GM21447 (cell line): ENCODE results near the gene RUNX1.
"Not testable (repeated sequence)": the region's sequence is repeated elsewhere in the genome, so short reads cannot be mapped to it uniquely, and the experiment has no call there.

ENCODE experiments used
- ATAC-seq: cut with Tn5 transposase; IDR thresholded peaks from one replicate; pipeline ENCODE4 v1.9.1; 2021; ENCODE audit not compliant: unreplicated experiment

The RUNX1 gene

GRCh38 chr21:34973685-34974084, 75.4 kb downstream of the RUNX1 start:
- ATAC-seq: no peak

- no peak for ATAC-seq
Observed at GRCh38 chr21:34971656-34972055, 77.4 kb downstream of the RUNX1 start.

- ATAC-seq: no peak
Observed at GRCh38 chr21:34970566-34970965, 78.5 kb downstream of the RUNX1 start.

- ATAC-seq: no peak
Observed at GRCh38 chr21:34970167-34970500, 79.0 kb downstream of the RUNX1 start.

- ATAC-seq: no peak
Observed at GRCh38 chr21:34969423-34970166, 79.5 kb downstream of the RUNX1 start.

DNA sequence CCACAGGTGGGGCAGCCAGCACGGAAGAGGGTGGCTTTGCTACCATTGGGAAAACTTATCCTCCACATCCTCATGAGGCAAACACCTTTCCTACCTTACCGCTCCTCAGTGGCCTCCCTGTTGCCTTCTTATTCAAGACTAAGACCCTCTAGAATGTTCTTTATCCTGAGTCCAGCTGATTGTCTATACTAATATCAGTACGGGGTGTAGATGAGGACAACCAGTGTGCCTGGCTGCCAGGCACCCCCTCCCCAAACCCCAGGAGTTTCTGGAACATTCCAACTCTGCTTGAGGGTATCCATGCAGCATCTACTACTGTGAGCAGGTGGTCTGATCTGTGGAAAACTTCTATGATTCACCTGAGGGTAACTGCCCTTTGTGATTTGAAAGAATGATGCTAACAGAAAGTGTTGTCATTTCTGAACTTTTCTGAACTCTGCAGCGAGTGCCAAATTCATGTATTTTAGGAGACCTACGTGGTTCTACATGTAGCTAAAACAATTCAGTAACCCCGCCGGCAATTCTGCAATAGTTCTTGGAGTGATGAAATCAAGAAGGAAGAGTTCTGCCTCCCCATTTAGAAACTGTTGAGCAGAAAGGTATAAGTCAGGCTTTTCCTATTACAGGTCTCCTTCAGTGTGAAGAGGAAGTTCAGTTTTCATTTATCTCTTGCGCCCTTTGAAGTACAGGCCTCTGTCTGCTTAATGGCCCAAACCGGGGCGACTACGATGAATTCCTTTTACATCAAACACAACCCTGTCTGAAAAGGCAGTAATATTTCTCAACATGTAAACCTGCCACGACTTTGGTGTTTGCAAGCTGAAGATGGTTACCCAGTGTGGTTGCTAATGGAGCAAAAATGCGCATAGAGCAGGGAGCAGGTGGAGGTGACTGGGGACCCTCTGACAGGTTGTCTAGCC, 80.4 kb downstream of the RUNX1 start:
- ATAC-seq: no peak

- ATAC-seq: no peak
Observed at GRCh38 chr21:34967509-34968289, 81.4 kb downstream of the RUNX1 start.

GRCh38 chr21:34966881-34967280, 82.2 kb downstream of the RUNX1 start:
- ATAC-seq: not testable (repeated sequence)

GRCh38 chr21:34965200-34966174, 83.6 kb downstream of the RUNX1 start:
- ATAC-seq: no peak

DNA sequence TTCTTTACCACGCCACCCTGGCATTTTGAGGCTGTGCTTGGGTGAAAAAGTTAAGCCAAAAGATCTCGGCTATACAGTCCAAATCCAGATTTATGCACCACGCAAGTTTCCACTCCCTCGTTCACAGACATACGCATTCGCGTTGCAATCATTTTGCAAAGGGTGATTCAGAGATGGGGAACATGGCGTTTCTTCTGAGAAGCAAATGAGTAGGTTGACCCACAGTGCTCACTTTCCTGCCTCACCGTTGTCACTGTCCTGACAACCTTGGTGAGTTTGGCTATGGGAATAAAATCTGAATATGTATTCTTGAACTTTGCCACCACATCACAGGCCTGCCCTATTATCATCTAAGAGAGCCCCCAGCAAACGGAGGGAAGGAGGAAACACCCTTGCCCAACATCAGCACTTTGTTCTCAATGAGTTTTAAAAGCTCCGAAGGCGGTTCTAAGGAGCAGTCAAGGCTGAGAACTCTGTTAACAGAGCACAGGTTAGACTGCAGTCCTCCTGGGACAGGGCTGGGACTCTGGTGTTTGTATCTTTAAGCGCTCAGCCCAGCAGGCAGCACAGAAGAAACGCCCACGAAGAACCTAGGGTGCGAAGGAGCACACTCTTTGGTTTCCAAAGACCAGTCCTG, 86.4 kb downstream of the RUNX1 start:
- no peak for ATAC-seq

DNA sequence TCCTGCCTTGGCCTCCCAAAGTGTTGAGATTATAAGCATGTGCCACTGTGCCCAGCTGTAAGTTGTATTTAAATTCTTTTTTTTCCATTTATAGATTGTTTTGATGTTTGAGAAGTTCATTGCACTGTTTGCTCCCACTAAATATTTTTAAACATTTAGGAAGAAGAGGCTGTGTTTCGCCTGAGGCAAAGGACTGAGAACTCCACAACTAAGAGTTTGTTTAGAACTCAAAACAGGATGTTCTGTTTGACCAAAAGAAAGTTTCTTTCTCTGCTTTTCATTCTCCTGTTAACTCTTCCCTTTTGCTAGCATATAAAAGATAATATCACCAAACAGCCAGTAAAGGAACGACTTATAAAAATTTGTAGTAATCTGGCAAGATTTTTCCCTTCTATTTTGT, 87.0 kb downstream of the RUNX1 start:
- ATAC-seq: no peak

DNA sequence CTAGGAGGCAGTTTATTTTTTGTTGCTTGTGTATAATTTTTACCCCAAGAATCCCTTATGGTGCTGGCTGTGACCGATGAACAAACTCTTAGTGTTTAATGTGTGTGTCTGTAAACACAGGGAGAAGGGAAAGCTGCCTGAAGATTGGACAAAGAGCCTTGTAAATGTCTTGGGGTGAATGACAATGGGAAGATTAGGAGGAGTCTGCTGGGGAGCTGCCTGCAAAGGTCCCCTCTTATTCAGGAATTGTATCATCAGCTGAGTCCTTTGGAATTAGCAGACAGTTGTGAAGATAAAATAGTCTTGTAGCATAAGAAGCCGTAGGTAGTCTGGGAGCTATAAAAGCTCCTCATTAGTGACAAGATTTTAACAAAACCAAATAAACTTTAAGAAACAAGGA, 88.4 kb downstream of the RUNX1 start:
- no peak for ATAC-seq

DNA sequence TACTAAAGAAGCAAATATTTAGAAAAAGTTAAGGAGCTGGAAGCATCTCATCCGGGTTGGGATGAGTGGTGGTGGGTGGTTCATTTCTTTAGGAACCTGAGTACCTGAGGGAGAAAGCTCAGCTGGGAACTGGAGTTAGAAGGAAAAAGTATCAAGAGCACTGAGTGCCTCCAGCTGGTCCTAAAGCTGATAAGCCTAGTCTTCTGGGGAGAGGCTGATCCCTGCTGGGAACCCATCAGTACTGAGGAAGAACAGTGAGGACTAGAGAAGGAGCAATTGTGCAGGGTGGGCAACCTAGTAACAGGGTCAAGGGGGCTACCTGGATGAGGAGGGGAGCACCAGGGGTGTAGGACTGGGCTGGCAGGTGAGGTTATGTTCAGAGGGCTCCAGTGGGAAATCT, 89.5 kb downstream of the RUNX1 start:
- no peak for ATAC-seq

GRCh38 chr21:34958040-34958439, 91.1 kb downstream of the RUNX1 start:
- ATAC-seq: no peak

GRCh38 chr21:34956416-34957316, 92.4 kb downstream of the RUNX1 start:
- no peak for ATAC-seq

DNA sequence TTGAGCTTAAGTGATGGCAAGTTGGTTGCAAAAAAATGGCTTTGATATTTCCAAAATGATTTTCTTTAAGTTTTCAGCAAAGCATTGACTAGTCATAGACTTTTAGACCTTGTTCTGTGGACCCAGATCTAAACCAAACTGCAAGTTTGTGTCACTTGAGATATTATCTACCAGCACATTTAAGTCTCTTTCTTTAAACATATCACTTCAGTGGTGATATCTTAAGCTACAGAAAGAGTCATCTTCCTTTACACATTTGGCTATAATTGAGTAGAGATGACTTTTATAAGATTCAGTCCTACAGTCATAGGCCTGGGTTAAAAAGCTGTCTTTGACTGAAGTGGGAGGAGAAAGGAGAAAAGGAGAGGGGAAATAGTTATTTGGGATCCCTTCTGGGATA, 95.2 kb downstream of the RUNX1 start:
- no peak for ATAC-seq

GRCh38 chr21:34952701-34953100, 96.4 kb downstream of the RUNX1 start:
- no peak for ATAC-seq

DNA sequence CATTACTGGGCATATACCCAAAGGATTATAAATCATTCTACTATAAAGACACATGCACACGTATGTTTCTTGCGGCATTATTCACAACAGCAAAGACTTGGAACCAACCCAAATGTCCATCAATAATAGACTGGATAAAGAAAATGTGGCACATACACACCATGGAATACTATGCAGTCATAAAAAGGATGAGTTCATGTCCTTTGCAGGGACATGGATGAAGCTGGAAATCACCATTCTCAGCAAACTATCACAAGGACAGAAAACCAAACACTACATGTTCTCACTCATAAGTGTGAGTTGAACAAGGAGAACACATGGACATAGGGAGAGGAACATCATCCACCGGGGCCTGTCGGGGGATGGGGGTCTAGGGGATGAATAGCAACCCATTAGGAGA, 97.2 kb downstream of the RUNX1 start:
- not testable (repeated sequence) for ATAC-seq

DNA sequence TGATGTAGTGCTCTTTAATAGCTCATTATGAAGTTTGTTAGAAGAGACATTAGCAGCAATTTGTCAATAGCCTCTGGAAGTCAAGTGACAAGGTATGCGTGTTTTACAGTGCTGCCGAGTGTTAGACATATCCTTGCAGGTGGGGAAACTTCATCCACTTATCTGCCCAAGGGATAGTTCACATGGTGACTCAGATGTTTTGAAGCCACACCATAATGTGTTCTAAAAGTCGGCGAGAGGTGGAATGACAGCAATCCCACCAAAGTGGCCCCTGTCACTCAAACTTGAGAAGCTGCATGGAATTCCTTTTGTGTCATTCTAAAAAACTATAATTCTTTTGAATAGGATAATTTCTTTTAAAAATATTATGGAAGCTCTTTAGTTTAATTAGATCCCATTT, 98.1 kb downstream of the RUNX1 start:
- ATAC-seq: no peak
